Keratinocyte (primary cell): Measurements from ENCODE around the gene MPZL1. TPM values are rescaled to one million over a fixed set of nuclear protein-coding genes. Genes with fewer than 3 reads are reported as not detected.

ENCODE experiments used
- DNase-seq: peaks from one replicate; pipeline ENCODE4 v3.0.0-alpha.2; 2011; ENCODE audit warnings: low read depth, missing footprints, low spot score
- FAIRE-seq: peaks from 2 replicates; lab custom pipeline; 2011; peaks lifted over from hg19 to GRCh38; lab: Jason Lieb, UNC
- H2AFZ ChIP-seq: 2 replicates; pipeline ENCODE4 v1.6.0; 2012; ENCODE audit warnings: low read length, control low read depth, inconsistent platforms; ENCODE audit not compliant: control insufficient read depth
- H3K27ac ChIP-seq: 2 replicates; pipeline ENCODE4 v1.5.1; 2011; ENCODE audit warnings: low read length; ENCODE audit not compliant: control insufficient read depth, insufficient read depth
- H3K27me3 ChIP-seq: 3 replicates; pipeline ENCODE4 v1.6.0; 2011; ENCODE audit warnings: low read length; ENCODE audit not compliant: control insufficient read depth, insufficient read depth; ENCODE audit errors: extremely low read depth
- H3K36me3 ChIP-seq, 2 experiments: 2 replicates in 1 of 2; 3 replicates in 1 of 2; pipeline ENCODE4 v1.5.1; 2011; ENCODE audit warnings: low read length in 2 of 2, mild to moderate bottlenecking in 1 of 2; ENCODE audit not compliant: control insufficient read depth in 2 of 2, insufficient read depth in 2 of 2; ENCODE audit errors: extremely low read depth in 1 of 2
- H3K4me1 ChIP-seq: 3 replicates; pipeline ENCODE4 v1.5.1; 2011; ENCODE audit warnings: low read length; ENCODE audit not compliant: control insufficient read depth, insufficient read depth; ENCODE audit errors: extremely low read depth
- H3K4me2 ChIP-seq: 3 replicates; pipeline ENCODE4 v1.6.0; 2011; ENCODE audit warnings: low read depth, low read length; ENCODE audit not compliant: control insufficient read depth, insufficient read depth; ENCODE audit errors: extremely low read depth
- H3K4me3 ChIP-seq, 3 experiments: fragments of 200-600 bp in 1 of 3; sonication (generic) in 1 of 3; 2 replicates in 2 of 3; 3 replicates in 1 of 3; pipeline ENCODE4 v1.5.1; 2011 to 2016; ENCODE audit warnings: low read length in 3 of 3, mild to moderate bottlenecking in 3 of 3, control low read depth in 2 of 3, inconsistent platforms in 1 of 3, low read depth in 1 of 3, mixed read lengths in 1 of 3, mixed run types in 1 of 3, moderate library complexity in 1 of 3; ENCODE audit not compliant: control insufficient read depth in 2 of 3, insufficient read depth in 2 of 3; ENCODE audit errors: extremely low read depth in 1 of 3
- H3K79me2 ChIP-seq: 2 replicates; pipeline ENCODE4 v1.6.0; 2012; ENCODE audit warnings: low read length; ENCODE audit not compliant: control insufficient read depth, insufficient read depth
- H3K9ac ChIP-seq: 3 replicates; pipeline ENCODE4 v1.6.0; 2011; ENCODE audit warnings: low read length; ENCODE audit not compliant: control insufficient read depth, insufficient read depth; ENCODE audit errors: extremely low read depth
- H3K9me1 ChIP-seq: 3 replicates; pipeline ENCODE4 v1.6.0; 2011; ENCODE audit warnings: low read length; ENCODE audit not compliant: control insufficient read depth, insufficient read depth; ENCODE audit errors: extremely low read depth
- H3K9me3 ChIP-seq: 2 replicates; pipeline ENCODE4 v1.5.1; 2012; ENCODE audit warnings: low read depth, low read length; ENCODE audit not compliant: control insufficient read depth
- H4K20me1 ChIP-seq: 3 replicates; pipeline ENCODE4 v1.6.0; 2011; ENCODE audit warnings: low read length; ENCODE audit not compliant: control insufficient read depth, insufficient read depth; ENCODE audit errors: extremely low read depth
- EZH2 ChIP-seq: IDR thresholded peaks from one replicate; pipeline ENCODE4 v1.6.1; 2012; ENCODE audit warnings: inconsistent platforms, mild to moderate bottlenecking, low read length, moderate library complexity
- dilution Hi-C: fragments of 300-500 bp; cut with MboI; formaldehyde crosslinking; loops from one replicate; pipeline ENCODE4 v1.7.0; 2020; ENCODE audit warnings: low sequenced_read_pairs; ENCODE audit not compliant: extremely low pct_ligation_motif_present
- polyA plus RNA-seq, 5 experiments: library from polyadenylated mRNA; depleted of rRNA in 3 of 5; stranded (reverse) in 3 of 5; stranded (forward) in 1 of 5; unstranded in 1 of 5; fragments of >200 nt; gene quantifications; 1 replicate in 1 of 5; 2 replicates in 3 of 5; 3 replicates in 1 of 5; pipeline versions ENCODE4 v1.2.1 to v1.2.3, GENCODE V29; 2011 to 2012; ENCODE audit warnings: missing spikeins in 2 of 5, low read depth in 1 of 5, low replicate concordance in 1 of 5
- TF ChIP-seq, protein P1 (sequence below), 3 experiments: IDR thresholded peaks in 1 of 3; conservative IDR thresholded peaks in 1 of 3; optimal IDR thresholded peaks in 1 of 3; 2 replicates in 2 of 3; 3 replicates in 1 of 3; pipeline versions ENCODE3 to v1.5.1; 2011; ENCODE audit warnings: low read length in 3 of 3, mild to moderate bottlenecking in 3 of 3, moderate library complexity in 2 of 3, control low read depth in 1 of 3, inconsistent platforms in 1 of 3; ENCODE audit not compliant: insufficient read depth in 2 of 3; ENCODE audit errors: extremely low read depth in 1 of 3

The MPZL1 gene
- polyA plus RNA-seq, 1 donor (not counting 4 experiments of a cell fraction or from before 2014, with no cell fraction given) = 195 TPM

GRCh38 chr1:167683226-167683625 is 38.6 kb upstream of the MPZL1 start:
- Histone ChIP-seq H3K9me1 (no peaks in the 10 kb centered on the region), H3K4me1 (peaks cover 2% of the 10 kb centered on the region), H3K27ac (no peak overlapping the region), H3K4me3 (no peak overlapping the region), H2AFZ (no peak overlapping the region), H3K4me2 (no peak overlapping the region), H3K9me3 (no peaks in the 10 kb centered on the region), H3K79me2 (no peaks in the 10 kb centered on the region), H3K36me3 (no peaks in the 10 kb centered on the region), H3K9ac (no peak overlapping the region), H3K27me3 (no peaks in the 10 kb centered on the region), H4K20me1 (no peaks in the 10 kb centered on the region)
- no peak for FAIRE-seq
- TF ChIP-seq EZH2 = no peak
- DNase-seq = no peak
- dilution Hi-C loops = no loop called here

GRCh38 chr1:167683641-167684502 is 37.9 kb upstream of the MPZL1 start:
- no peak for TF ChIP-seq EZH2
- TF ChIP-seq, protein P1, sequence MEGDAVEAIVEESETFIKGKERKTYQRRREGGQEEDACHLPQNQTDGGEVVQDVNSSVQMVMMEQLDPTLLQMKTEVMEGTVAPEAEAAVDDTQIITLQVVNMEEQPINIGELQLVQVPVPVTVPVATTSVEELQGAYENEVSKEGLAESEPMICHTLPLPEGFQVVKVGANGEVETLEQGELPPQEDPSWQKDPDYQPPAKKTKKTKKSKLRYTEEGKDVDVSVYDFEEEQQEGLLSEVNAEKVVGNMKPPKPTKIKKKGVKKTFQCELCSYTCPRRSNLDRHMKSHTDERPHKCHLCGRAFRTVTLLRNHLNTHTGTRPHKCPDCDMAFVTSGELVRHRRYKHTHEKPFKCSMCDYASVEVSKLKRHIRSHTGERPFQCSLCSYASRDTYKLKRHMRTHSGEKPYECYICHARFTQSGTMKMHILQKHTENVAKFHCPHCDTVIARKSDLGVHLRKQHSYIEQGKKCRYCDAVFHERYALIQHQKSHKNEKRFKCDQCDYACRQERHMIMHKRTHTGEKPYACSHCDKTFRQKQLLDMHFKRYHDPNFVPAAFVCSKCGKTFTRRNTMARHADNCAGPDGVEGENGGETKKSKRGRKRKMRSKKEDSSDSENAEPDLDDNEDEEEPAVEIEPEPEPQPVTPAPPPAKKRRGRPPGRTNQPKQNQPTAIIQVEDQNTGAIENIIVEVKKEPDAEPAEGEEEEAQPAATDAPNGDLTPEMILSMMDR (optimal IDR thresholded peaks at IDR 0.05 in 1 of 3, IDR thresholded peaks at IDR 0.05 in 1 of 3, conservative IDR thresholded peaks at IDR 0.05 in 1 of 3; ENCODE audit: extremely low read depth in 1 of 3, insufficient read depth in 2 of 3, low read length in 3 of 3) = no peak
- DNase-seq = no peak
- H2AFZ ChIP-seq = no peak overlapping the region
- no peak overlapping the region for H3K27ac ChIP-seq
- no peaks in the 10 kb centered on the region for H3K9me3 ChIP-seq
- H3K27me3 ChIP-seq = no peaks in the 10 kb centered on the region
- H3K9ac ChIP-seq = no peak overlapping the region
- H3K9me1 ChIP-seq = no peaks in the 10 kb centered on the region
- no peaks in the 10 kb centered on the region for H4K20me1 ChIP-seq
- no peak for FAIRE-seq
- peaks cover 2% of the 10 kb centered on the region for H3K4me1 ChIP-seq
- no peak overlapping the region for H3K4me3 ChIP-seq
- H3K4me2 ChIP-seq = no peak overlapping the region
- dilution Hi-C loops = no loop called here
- H3K36me3 ChIP-seq = no peaks in the 10 kb centered on the region
- no peaks in the 10 kb centered on the region for H3K79me2 ChIP-seq
